ENCODE results near the gene CENPVL3. TPM values are rescaled to one million over a fixed set of nuclear protein-coding genes. Genes with fewer than 3 reads are reported as not detected.

The CENPVL3 gene
- total and polyA plus RNA-seq, 4 donors: not detected

DNA sequence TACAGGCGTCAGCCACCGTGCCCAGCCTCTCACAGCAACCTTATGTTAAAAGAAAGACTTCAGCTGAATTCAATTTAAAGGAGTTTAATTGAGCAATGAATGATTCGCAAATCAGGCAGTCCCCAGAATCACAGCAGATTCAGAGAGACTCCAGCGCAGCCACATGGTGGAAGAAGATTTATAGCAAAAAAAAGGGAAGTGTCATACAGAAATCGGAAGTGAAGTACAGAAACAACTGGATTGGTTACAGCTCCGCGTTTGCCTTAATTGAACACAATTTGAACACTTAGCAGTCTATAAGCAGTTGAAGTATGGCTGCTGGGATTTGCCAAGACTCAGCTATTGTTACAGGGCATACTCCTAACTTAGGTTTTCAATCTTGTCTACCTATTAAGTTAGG, 19.8 kb downstream of the CENPVL3 start:
- no peaks in the 10 kb centered on the region for H3K36me3 ChIP-seq (ENCODE audit: control insufficient read depth in 4 of 4, insufficient read depth in 4 of 4, low read length in 4 of 4)
- H3K4me3 ChIP-seq: no peak overlapping the region
- no peak for ATAC-seq (ENCODE audit: insufficient read depth, low FRiP score)
- DNase-seq: no peak
- 44 to 52% methylated on average over 7 of the region's 7 CpGs for WGBS, 2 donors
- no peaks in the 10 kb centered on the region for H3K4me1 ChIP-seq (ENCODE audit: control insufficient read depth in 5 of 5, insufficient read depth in 5 of 5, low read length in 5 of 5)
- no peak for TF ChIP-seq CTCF (IDR thresholded peaks at IDR 0.05; ENCODE audit: control extremely low read depth, extremely low read depth)
- peaks cover 3 to 30% (median 5%) of the 10 kb centered on the region in 3 donors for H3K27me3 ChIP-seq (ENCODE audit: control insufficient read depth in 3 of 3, insufficient read depth in 3 of 3, low read length in 2 of 3)
- H3K9me3 ChIP-seq (ENCODE audit: control insufficient read depth in 4 of 4, insufficient read depth in 3 of 4, low read length in 3 of 4): no peaks in the 10 kb centered on the region
- no peak overlapping the region for H3K27ac ChIP-seq (ENCODE audit: low read depth in 1 of 2, low read length in 1 of 2)
- H3K9ac ChIP-seq (ENCODE audit: insufficient read depth in 1 of 2, low read length in 2 of 2): no peak overlapping the region

- H3K27me3 ChIP-seq (ENCODE audit: control insufficient read depth in 3 of 3, insufficient read depth in 3 of 3, low read length in 2 of 3): peaks cover 9 to 11% (median 10%) of the 10 kb centered on the region in 3 donors
- no peaks in the 10 kb centered on the region for H3K9me3 ChIP-seq (ENCODE audit: control insufficient read depth in 4 of 4, insufficient read depth in 3 of 4, low read length in 3 of 4)
- H3K4me1 ChIP-seq (ENCODE audit: control insufficient read depth in 5 of 5, insufficient read depth in 5 of 5, low read length in 5 of 5): no peaks in the 10 kb centered on the region
- ATAC-seq (ENCODE audit: insufficient read depth, low FRiP score) (no peak), DNase-seq (no peak)
- 56 to 67% methylated on average over 2 of the region's 2 CpGs for WGBS, 2 donors
- no peaks in the 10 kb centered on the region for H3K36me3 ChIP-seq (ENCODE audit: control insufficient read depth in 4 of 4, insufficient read depth in 4 of 4, low read length in 4 of 4)
- no peak overlapping the region for H3K4me3 ChIP-seq
- H3K27ac ChIP-seq (ENCODE audit: low read depth in 1 of 2, low read length in 1 of 2): no peak overlapping the region
- TF ChIP-seq CTCF (IDR thresholded peaks at IDR 0.05; ENCODE audit: control extremely low read depth, extremely low read depth): no peak
- H3K9ac ChIP-seq (ENCODE audit: insufficient read depth in 1 of 2, low read length in 2 of 2): no peak overlapping the region
These were observed 46.8 kb downstream of the CENPVL3 start for GRCh38 chrX:51571874-51572273.

DNA sequence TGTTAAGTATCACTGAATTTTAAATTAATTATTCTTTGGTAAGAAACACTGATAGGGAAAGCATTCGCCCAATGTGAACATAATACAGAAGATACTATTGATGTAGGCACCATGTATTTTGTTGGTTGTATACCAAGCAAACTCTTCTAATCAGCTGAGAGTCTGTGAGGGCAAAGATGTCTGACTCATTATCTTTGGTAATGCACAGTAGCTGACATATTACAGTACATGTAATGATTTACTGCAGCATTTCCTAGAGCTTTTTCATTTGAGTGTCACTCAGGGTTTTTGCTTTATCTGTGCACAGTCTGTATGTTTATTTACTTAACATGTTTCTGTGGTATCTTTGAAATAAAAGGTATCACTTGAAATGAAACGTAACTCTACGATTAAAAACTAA, 49.2 kb downstream of the CENPVL3 start:
- DNase-seq (no peak), ATAC-seq (ENCODE audit: insufficient read depth, low FRiP score) (no peak)
- no peaks in the 10 kb centered on the region for H3K9me3 ChIP-seq (ENCODE audit: control insufficient read depth in 4 of 4, insufficient read depth in 3 of 4, low read length in 3 of 4)
- no peak overlapping the region for H3K9ac ChIP-seq (ENCODE audit: insufficient read depth in 1 of 2, low read length in 2 of 2)
- H3K4me1 ChIP-seq (ENCODE audit: control insufficient read depth in 5 of 5, insufficient read depth in 5 of 5, low read length in 5 of 5): no peaks in the 10 kb centered on the region
- 87 to 88% methylated on average over 3 of the region's 3 CpGs for WGBS, 2 donors
- peaks cover 3 to 11% (median 9%) of the 10 kb centered on the region in 3 donors for H3K27me3 ChIP-seq (ENCODE audit: control insufficient read depth in 3 of 3, insufficient read depth in 3 of 3, low read length in 2 of 3)
- H3K27ac ChIP-seq (ENCODE audit: low read depth in 1 of 2, low read length in 1 of 2): no peak overlapping the region
- no peak overlapping the region for H3K4me3 ChIP-seq
- H3K36me3 ChIP-seq (ENCODE audit: control insufficient read depth in 4 of 4, insufficient read depth in 4 of 4, low read length in 4 of 4): no peaks in the 10 kb centered on the region
- no peak for TF ChIP-seq CTCF (IDR thresholded peaks at IDR 0.05; ENCODE audit: control extremely low read depth, extremely low read depth)

GRCh38 chrX:51568586-51568985, 50.1 kb downstream of the CENPVL3 start:
- no peak overlapping the region for H3K4me3 ChIP-seq
- 57 to 74% methylated on average over 3 of the region's 3 CpGs for WGBS, 2 donors
- DNase-seq (no peak), ATAC-seq (ENCODE audit: insufficient read depth, low FRiP score) (no peak)
- H3K4me1 ChIP-seq (ENCODE audit: control insufficient read depth in 5 of 5, insufficient read depth in 5 of 5, low read length in 5 of 5): no peaks in the 10 kb centered on the region
- H3K27ac ChIP-seq (ENCODE audit: low read depth in 1 of 2, low read length in 1 of 2): no peak overlapping the region
- no peak for TF ChIP-seq CTCF (IDR thresholded peaks at IDR 0.05; ENCODE audit: control extremely low read depth, extremely low read depth)
- H3K27me3 ChIP-seq (ENCODE audit: control insufficient read depth in 3 of 3, insufficient read depth in 3 of 3, low read length in 2 of 3): peaks cover 3 to 11% (median 6%) of the 10 kb centered on the region in 3 donors
- H3K36me3 ChIP-seq (ENCODE audit: control insufficient read depth in 4 of 4, insufficient read depth in 4 of 4, low read length in 4 of 4): no peaks in the 10 kb centered on the region
- H3K9ac ChIP-seq (ENCODE audit: insufficient read depth in 1 of 2, low read length in 2 of 2): no peak overlapping the region
- H3K9me3 ChIP-seq (ENCODE audit: control insufficient read depth in 4 of 4, insufficient read depth in 3 of 4, low read length in 3 of 4): peaks cover 0 to 2% (median 0%) of the 10 kb centered on the region in 4 donors

Measured in lung (tissue), 12 donors.